Dendritic cell treated with granulocyte-macrophage colony-stimulating factor and Interleukin-4, amounts not matched to agents 40 ng/mL and 50 ng/mL, for 4 days (primary cell): ENCODE measurements around the gene FIGLA.

ENCODE experiments used
- H3K27ac Mint-ChIP-seq: one replicate; pipeline ENCODE4 v1.8.0; 2022; ENCODE audit warnings: mild to moderate bottlenecking, mixed read lengths
- H3K27me3 Mint-ChIP-seq: one replicate; pipeline ENCODE4 v1.8.0; 2022; ENCODE audit warnings: mild to moderate bottlenecking, mixed read lengths
- H3K36me3 Mint-ChIP-seq: one replicate; pipeline ENCODE4 v1.8.0; 2022; ENCODE audit warnings: low read depth, mixed read lengths
- H3K4me1 Mint-ChIP-seq: one replicate; pipeline ENCODE4 v1.8.0; 2022; ENCODE audit warnings: low read depth, mixed read lengths
- H3K4me3 Mint-ChIP-seq: one replicate; pipeline ENCODE4 v1.8.0; 2022; ENCODE audit warnings: mild to moderate bottlenecking, moderate library complexity, mixed read lengths
- H3K9me3 Mint-ChIP-seq: one replicate; pipeline ENCODE4 v1.8.0; 2022; ENCODE audit warnings: mixed read lengths
- intact Hi-C: fragments of 100-400 bp; cut with micrococcal nuclease; formaldehyde crosslinking; loops from one replicate; pipeline ENCODE4 v1.15.0; 2022

FIGLA gene

DNA sequence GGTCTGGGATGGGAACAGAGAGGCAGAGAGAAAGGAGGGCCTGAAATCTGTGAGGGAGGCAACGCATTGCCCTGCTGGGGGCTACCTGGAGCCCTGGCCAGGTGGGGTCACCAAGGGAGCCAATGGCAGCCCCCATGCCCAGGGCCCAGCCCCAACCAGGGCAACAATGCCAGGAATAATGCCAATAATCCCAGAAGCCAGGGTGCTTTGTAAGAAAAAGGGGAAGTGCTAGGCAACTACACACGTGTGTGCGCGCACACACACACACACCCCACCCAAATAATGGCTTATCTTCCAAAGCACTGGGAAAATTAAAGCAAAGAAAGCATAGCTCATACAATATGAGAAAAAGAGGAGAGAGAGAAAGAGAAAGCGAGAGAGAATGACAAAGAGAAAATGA lies 36.9 kb upstream of the FIGLA start:
- peaks cover 10% of the 10 kb centered on the region for H3K27me3 Mint-ChIP-seq
- intact Hi-C loops: no loop called here
- H3K9me3 Mint-ChIP-seq: no peaks in the 10 kb centered on the region
- peaks cover 72% of the 10 kb centered on the region for H3K4me1 Mint-ChIP-seq
- peak overlapping the region; percentile 55 for H3K27ac Mint-ChIP-seq
- H3K36me3 Mint-ChIP-seq: no peaks in the 10 kb centered on the region
- no peak overlapping the region for H3K4me3 Mint-ChIP-seq

DNA sequence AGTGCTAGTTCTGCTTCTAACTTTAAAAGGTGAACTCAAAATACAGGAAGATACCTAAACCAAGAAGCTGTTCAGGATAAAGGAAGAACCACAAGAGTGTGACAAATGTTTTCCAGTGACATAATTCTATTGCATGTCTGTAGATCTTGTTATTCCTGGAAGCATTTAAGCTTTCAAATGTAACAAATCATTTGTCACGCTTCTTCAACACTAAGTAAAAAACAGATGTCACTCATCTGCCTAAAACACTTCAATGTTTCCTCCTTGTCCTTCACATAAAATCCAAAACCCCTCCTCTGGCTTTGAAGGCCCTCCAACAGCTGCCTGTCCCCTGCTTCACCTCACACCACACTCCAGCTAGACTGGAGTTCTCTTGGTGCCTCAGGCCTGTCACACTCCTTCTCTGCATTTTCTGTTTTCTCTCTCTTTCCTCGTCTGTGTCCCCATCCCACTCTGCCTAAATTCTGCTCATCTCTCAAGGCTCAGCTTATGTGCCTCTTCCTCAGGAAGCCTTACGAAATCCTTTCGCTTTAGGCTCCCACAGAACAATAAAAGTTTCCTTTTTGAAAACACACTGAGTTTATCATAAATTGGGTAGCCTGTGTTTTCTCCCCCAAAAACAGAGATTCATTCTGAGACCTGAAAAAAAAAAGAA lies 36.4 kb upstream of the FIGLA start:
- H3K27me3 Mint-ChIP-seq: peaks cover 10% of the 10 kb centered on the region
- peak overlapping the region; percentile 55 for H3K27ac Mint-ChIP-seq
- no peak overlapping the region for H3K4me3 Mint-ChIP-seq
- H3K9me3 Mint-ChIP-seq: no peaks in the 10 kb centered on the region
- no peaks in the 10 kb centered on the region for H3K36me3 Mint-ChIP-seq
- H3K4me1 Mint-ChIP-seq: peaks cover 71% of the 10 kb centered on the region
- intact Hi-C loops: no loop called here

- intact Hi-C loops: no loop called here
- H3K4me1 Mint-ChIP-seq: peaks cover 60% of the 10 kb centered on the region
- no peak overlapping the region for H3K27ac Mint-ChIP-seq
- no peak overlapping the region for H3K4me3 Mint-ChIP-seq
- H3K36me3 Mint-ChIP-seq: no peaks in the 10 kb centered on the region
- peaks cover 14% of the 10 kb centered on the region for H3K27me3 Mint-ChIP-seq
- no peaks in the 10 kb centered on the region for H3K9me3 Mint-ChIP-seq
These were observed 32.8 kb upstream of the FIGLA start for GRCh38 chr2:70823249-70823648.

- Mint-ChIP-seq H3K27me3 (peaks cover 17% of the 10 kb centered on the region), H3K4me1 (peaks cover 59% of the 10 kb centered on the region), H3K36me3 (no peaks in the 10 kb centered on the region), H3K4me3 (no peak overlapping the region), H3K27ac (peak overlapping the region; percentile 45), H3K9me3 (no peaks in the 10 kb centered on the region)
- intact Hi-C loops: no loop called here
These were observed 32.4 kb upstream of the FIGLA start for GRCh38 chr2:70822843-70823242.

DNA sequence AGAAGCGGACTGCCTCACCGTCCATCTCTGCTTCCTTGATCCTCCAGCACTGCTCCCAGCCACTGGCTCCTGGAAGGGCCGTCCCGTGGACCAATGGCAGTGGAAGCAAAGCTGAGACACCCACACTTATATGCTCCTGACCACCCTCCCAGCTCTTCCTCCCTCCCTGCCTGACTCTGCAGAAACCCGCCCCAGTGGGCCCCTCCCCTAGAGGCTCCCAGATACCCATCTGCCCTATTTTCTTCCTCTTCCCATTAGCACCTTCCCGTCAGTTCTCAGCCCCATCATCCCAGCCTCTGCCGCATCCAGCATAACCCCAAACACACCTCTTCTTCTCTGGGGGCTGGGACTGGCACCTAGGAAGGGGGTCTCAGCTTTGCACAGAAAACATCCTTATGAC lies 30.1 kb upstream of the FIGLA start, which contains the start of gene CLEC4F:
Gene CLEC4F (minus strand): TSS at position 101 of the 400 bp plus-strand sequence. CDS start 76 bp downstream, at position 25.
- no peaks in the 10 kb centered on the region for H3K9me3 Mint-ChIP-seq
- intact Hi-C loops: no loop called here
- H3K4me3 Mint-ChIP-seq: no peak within 1 kb of the TSS
- H3K27me3 Mint-ChIP-seq: peaks cover 17% of the 10 kb centered on the region
- H3K36me3 Mint-ChIP-seq: no peaks in the 10 kb centered on the region
- peaks cover 44% of the 10 kb centered on the region for H3K4me1 Mint-ChIP-seq
- no peak within 1 kb of the TSS for H3K27ac Mint-ChIP-seq

DNA sequence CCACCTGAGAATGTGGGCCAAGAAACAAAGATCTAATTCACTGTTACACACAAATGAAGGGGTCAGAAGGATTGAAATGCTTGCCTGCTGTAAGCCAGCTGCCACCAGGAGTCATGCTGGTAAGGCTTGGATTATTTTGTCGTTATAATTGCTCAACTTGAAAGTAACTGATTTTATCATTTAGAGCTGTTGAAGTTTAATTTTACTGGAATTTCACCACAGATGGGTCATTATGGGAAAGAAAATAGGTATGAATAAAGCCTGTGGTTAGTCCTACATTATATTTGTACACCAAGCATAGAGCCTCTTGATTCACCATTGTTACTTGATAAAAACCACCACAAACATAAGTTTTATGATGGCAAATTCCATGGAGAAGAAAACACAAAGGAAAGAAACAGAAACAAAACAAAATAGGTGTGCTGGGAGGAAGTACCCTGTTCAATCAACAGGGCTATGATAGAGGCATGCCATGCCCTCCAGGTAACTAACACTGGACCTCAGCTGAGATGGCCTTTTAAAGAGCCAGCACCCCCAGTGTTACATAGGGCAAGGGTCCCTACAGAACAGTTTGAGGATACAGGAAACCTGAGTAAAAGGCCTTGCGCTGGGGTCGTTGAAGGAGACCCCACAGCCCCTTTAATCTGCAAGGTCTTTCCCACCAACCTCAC lies 27.0 kb upstream of the FIGLA start:
- no peak overlapping the region for H3K27ac Mint-ChIP-seq
- H3K9me3 Mint-ChIP-seq: no peaks in the 10 kb centered on the region
- H3K27me3 Mint-ChIP-seq: peaks cover 35% of the 10 kb centered on the region
- intact Hi-C loops: no loop called here
- no peaks in the 10 kb centered on the region for H3K36me3 Mint-ChIP-seq
- peaks cover 19% of the 10 kb centered on the region for H3K4me1 Mint-ChIP-seq
- H3K4me3 Mint-ChIP-seq: no peak overlapping the region

DNA sequence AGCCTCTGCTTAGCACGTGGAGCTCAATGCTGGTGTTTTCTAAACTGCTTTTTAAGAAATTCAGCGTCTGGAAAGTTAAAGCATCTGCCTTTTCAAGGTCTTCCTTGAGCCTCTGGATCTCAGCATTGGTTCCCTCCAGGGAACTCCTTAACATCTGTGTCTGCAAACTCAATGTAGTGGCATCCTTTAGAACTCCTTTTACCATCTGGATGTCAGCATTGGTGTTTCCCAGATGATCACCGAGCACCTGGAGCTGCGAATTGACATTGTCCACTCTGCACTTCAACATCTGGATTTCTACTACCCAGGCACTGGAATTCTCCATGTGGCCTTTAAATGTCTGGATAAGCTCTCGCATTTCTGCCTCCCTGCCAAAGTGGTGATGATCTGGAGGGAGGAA lies 26.3 kb upstream of the FIGLA start:
- no peak overlapping the region for H3K27ac Mint-ChIP-seq
- H3K36me3 Mint-ChIP-seq: no peaks in the 10 kb centered on the region
- no peak overlapping the region for H3K4me3 Mint-ChIP-seq
- no peaks in the 10 kb centered on the region for H3K9me3 Mint-ChIP-seq
- H3K4me1 Mint-ChIP-seq: peaks cover 14% of the 10 kb centered on the region
- peaks cover 37% of the 10 kb centered on the region for H3K27me3 Mint-ChIP-seq
- intact Hi-C loops: no loop called here

DNA sequence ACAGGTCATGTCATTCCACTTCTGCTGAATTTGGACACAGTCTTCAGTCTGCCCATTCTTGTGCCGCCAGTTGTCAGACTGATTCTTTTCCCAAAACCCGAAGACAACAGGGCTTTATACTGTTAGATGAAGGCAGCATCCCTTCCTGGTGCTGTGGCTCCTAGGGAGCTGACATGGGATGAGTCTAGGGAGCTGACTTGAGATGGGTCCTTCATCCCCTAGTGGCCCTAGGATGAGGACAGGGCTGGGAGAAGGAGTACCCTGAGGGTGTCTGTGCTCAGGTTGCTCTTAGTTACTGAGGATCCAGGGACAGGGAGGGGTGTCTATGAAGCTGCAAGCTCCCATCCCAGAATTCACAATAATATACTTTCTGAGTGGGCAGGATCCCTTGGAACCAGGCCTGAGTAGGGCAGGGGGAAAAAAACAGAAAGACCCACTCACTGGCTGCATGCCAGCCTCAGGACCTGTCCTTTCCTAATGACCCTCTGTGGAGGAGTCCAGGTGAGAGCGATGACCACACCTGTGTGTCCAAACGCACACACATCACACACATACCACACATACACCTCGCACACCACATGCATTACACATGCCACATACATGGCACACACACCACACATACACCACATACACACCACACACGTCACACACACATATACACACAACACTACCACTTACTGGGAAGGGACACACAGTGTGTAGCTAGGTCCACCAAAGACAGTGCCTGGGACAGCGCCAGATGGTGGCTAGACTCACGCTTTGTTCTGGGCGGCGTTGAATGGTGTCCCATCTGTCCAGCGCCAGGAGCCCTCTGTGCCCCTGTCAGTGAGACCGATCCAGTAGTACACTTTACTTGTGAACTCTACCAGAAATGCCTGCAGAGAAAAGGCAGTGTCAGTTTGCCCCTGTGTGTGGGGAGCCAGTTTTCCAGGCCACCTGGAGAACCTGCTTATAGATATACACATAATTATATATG lies 18.8 kb upstream of the FIGLA start:
- peaks cover 6% of the 10 kb centered on the region for H3K4me1 Mint-ChIP-seq
- no peaks in the 10 kb centered on the region for H3K36me3 Mint-ChIP-seq
- no peak overlapping the region for H3K4me3 Mint-ChIP-seq
- peaks cover 33% of the 10 kb centered on the region for H3K27me3 Mint-ChIP-seq
- H3K9me3 Mint-ChIP-seq: no peaks in the 10 kb centered on the region
- peak overlapping the region; percentile 10 for H3K27ac Mint-ChIP-seq
- intact Hi-C loops: no loop called here

- intact Hi-C loops: no loop called here
- Mint-ChIP-seq H3K9me3 (no peaks in the 10 kb centered on the region), H3K27ac (no peak overlapping the region), H3K4me3 (no peak overlapping the region), H3K27me3 (peaks cover 26% of the 10 kb centered on the region), H3K4me1 (peaks cover 17% of the 10 kb centered on the region), H3K36me3 (no peaks in the 10 kb centered on the region)
These were observed 17.3 kb upstream of the FIGLA start for GRCh38 chr2:70807828-70808118.

GRCh38 chr2:70807102-70807827 lies 16.8 kb upstream of the FIGLA start:
- H3K4me1 Mint-ChIP-seq: peaks cover 17% of the 10 kb centered on the region
- H3K36me3 Mint-ChIP-seq: no peaks in the 10 kb centered on the region
- peaks cover 26% of the 10 kb centered on the region for H3K27me3 Mint-ChIP-seq
- intact Hi-C loops: no loop called here
- H3K4me3 Mint-ChIP-seq: no peak overlapping the region
- no peaks in the 10 kb centered on the region for H3K9me3 Mint-ChIP-seq
- H3K27ac Mint-ChIP-seq: no peak overlapping the region

GRCh38 chr2:70806620-70807019 lies 16.2 kb upstream of the FIGLA start:
- Mint-ChIP-seq H3K27me3 (peaks cover 25% of the 10 kb centered on the region), H3K4me3 (no peak overlapping the region), H3K27ac (no peak overlapping the region), H3K4me1 (peaks cover 19% of the 10 kb centered on the region), H3K9me3 (no peaks in the 10 kb centered on the region), H3K36me3 (no peaks in the 10 kb centered on the region)
- intact Hi-C loops: no loop called here

DNA sequence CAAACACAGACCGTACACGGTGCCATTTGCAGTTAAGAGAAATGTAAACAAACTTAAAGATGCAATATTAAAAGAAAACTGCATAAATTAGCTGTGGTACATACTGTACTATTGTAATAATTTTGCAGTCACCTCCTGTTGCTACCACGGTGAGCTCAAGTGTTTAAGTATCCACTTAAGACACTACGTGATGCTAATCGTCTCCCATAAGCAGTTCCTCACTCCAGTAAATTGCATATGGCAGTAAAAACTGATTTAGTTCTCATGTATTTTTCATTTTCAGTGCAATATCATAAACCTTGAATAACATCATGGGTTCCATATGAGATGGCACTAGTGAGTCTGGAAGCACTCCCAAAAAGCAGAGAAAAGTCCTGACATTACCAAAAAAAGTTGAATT lies 15.6 kb upstream of the FIGLA start:
- Mint-ChIP-seq H3K9me3 (no peaks in the 10 kb centered on the region), H3K4me3 (no peak overlapping the region), H3K4me1 (peaks cover 25% of the 10 kb centered on the region), H3K27ac (no peak overlapping the region), H3K27me3 (peaks cover 28% of the 10 kb centered on the region), H3K36me3 (no peaks in the 10 kb centered on the region)
- intact Hi-C loops: no loop called here

DNA sequence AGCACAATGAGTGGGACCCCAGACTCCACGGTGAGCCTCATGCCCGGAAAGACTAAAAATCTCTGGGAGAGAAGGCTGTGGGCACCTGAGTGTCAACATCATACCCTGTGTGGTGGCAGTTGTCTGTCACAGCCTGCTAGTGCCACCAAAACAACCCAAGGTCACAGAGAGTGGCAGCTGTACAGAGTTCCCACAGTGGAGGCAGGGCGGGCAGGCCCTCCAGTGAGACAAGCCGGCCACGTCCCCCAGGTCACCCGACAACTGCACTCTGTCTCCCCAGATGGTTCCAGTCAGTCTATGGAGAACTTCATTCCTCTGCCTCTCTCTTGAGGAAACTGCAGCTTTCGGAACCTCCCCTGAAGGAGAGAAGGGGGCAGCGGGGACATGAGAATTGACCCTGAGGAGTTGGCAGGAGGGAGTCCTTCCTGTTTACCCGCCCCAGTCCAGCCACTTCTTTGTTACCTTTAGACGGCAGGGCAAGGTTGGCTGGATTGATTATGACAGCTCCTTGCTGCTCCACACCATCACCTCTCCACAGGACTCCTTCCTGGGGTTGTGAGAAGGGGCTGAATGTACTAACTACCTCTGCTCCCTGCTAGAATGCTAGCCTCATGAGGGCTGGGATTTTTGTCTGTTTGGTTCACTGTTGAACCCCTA lies 11.3 kb upstream of the FIGLA start:
- H3K27ac Mint-ChIP-seq: no peak overlapping the region
- peaks cover 16% of the 10 kb centered on the region for H3K27me3 Mint-ChIP-seq
- peaks cover 11% of the 10 kb centered on the region for H3K9me3 Mint-ChIP-seq
- H3K4me1 Mint-ChIP-seq: peaks cover 59% of the 10 kb centered on the region
- H3K36me3 Mint-ChIP-seq: peaks cover 9% of the 10 kb centered on the region
- H3K4me3 Mint-ChIP-seq: no peak overlapping the region
- intact Hi-C loops: no loop called here
